Uterus (tissue), 4 donors: ENCODE data around the gene SRGAP2C. TPM values are rescaled to one million over a fixed set of nuclear protein-coding genes. Genes with fewer than 3 reads are reported as not detected.
"Not testable (repeated sequence)": the region's sequence is repeated elsewhere in the genome, so short reads cannot be mapped to it uniquely, and the experiment has no call there.

Experiments
- DNase-seq, 2 donors: peaks; one replicate each; pipeline ENCODE4 v3.0.0-alpha.2; 2019 to 2020
- H3K27ac ChIP-seq, 2 donors: fragments of 200-600 bp; sonication (generic); 1 replicate in 1 of 2; 2 replicates in 1 of 2; pipeline ENCODE4 v1.5.1; 2016 to 2018
- H3K27me3 ChIP-seq, 2 donors: fragments of 200-600 bp; sonication (generic); one replicate each; pipeline ENCODE4 v1.5.1; 2018 to 2019; ENCODE audit warnings: control low read depth in 1 of 2
- H3K36me3 ChIP-seq, 2 donors: fragments of 200-600 bp; sonication (generic); one replicate each; pipeline ENCODE4 v1.5.1; 2019; ENCODE audit warnings: control low read depth in 1 of 2
- H3K4me1 ChIP-seq, 2 donors: fragments of 200-600 bp; sonication (generic); one replicate each; pipeline ENCODE4 v1.5.1; 2018 to 2019; ENCODE audit warnings: control low read depth in 1 of 2
- H3K4me3 ChIP-seq, 2 donors: fragments of 200-600 bp; sonication (generic); 1 replicate in 1 of 2; 2 replicates in 1 of 2; pipeline ENCODE4 v1.5.1; 2018 to 2019; ENCODE audit warnings: mild to moderate bottlenecking in 1 of 2
- H3K9me3 ChIP-seq, 2 donors: fragments of 200-600 bp; sonication (generic); one replicate each; pipeline ENCODE4 v1.5.1; 2019; ENCODE audit warnings: control low read depth in 1 of 2
- POLR2A ChIP-seq, 2 donors: fragments of 450-650 bp; IDR thresholded peaks; one replicate each; pipeline ENCODE4 v1.6.1; 2016; ENCODE audit warnings: antibody characterized with exemption in 2 of 2, mild to moderate bottlenecking in 1 of 2, moderate library complexity in 1 of 2
- intact Hi-C: fragments of 100-400 bp; cut with DNase I; formaldehyde crosslinking; loops from one replicate; pipeline ENCODE4 v1.15.1; 2023; ENCODE audit warnings: low total_unique reads
- total RNA-seq, 4 donors: library from RNA; depleted of rRNA in 3 of 4; stranded (reverse); fragments of >200 nt in 3 of 4; gene quantifications; one replicate each; pipeline versions ENCODE4 v1.1.0 to v1.2.4, GENCODE V29; 2014 to 2023
- TF ChIP-seq, protein P1 (sequence below), 4 experiments: fragments of 200-600 bp in 2 of 4; fragments of 450-650 bp in 2 of 4; sonication (generic) in 2 of 4; IDR thresholded peaks; one replicate each; pipeline ENCODE4 v1.5.1; 2016 to 2019; ENCODE audit warnings: antibody characterized with exemption in 4 of 4, mild to moderate bottlenecking in 2 of 4, moderate library complexity in 1 of 4
- donor health status: DM: yes; HTN: yes; CAD: no.

Gene SRGAP2C
- total RNA-seq = 10 to 100 TPM; 17.6 to 47.6 (median 32.4) TPM

DNA sequence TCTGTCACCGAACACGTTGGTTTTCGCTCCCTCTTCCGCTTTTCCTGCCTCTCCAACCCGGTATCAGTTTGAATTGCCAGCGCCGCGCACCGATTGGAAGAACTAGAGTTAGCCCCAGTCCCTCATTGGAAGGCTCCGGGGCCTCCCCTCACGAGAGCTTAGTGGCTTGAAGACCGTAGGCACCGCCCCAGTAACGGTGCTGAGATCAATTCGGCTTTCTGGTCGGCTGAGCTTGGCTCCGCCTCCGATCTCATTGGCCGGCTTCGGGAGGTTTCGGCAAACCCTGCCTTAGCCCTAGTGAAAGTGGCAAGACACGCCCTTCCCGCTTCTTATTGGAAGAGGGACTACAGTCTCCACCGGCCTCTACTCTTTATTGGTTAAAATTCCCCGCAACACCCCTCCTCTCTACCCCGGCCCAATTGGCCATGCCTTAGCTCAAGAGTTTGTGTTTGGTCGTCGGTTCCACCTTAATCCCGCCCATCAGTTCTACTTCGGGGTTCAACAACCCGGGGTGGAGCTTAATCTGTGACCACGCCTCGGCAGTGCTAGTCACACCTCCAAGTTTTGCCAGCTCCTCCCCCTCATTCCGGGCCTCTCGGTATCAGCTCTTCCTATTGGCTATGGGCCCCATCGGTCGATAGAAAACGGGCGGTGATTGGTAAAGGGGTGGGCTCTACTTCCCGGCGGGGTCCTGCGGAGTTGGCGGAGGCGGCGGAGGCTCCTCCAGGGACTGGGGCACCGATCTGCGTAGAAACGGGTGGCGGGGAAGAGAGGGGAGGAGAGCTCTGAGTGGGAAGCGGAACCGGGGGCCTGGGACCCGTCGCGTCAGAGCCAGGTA is at the start of gene SRGAP2C, which contains the start of gene FAM72B:
SRGAP2C (plus strand) TSS at position 686 of the 838 bp plus-strand sequence. CDS start 2,472 bp downstream, outside the sequence.
FAM72B (minus strand) TSS at position 51 of the 838 bp plus-strand sequence. CDS start 851 bp downstream, outside the sequence.
- H3K4me1 ChIP-seq, H3K9me3 ChIP-seq, intact Hi-C loops, H3K27me3 ChIP-seq, H3K36me3 ChIP-seq: not testable (repeated sequence)
- Histone ChIP-seq H3K4me3 (peak within 1 kb of the TSS; percentile 26 to 51), H3K27ac (peak within 1 kb of the TSS; percentile 71 to 87)
- peak; percentile 63 to 74 for TF ChIP-seq POLR2A (IDR thresholded peaks at IDR 0.05)
- peak; percentile 94 to 98 for DNase-seq

GRCh38 chr1:121140393-121140792 is 44.4 kb upstream of the SRGAP2C start:
- H3K4me1 ChIP-seq, H3K27ac ChIP-seq, H3K27me3 ChIP-seq, H3K4me3 ChIP-seq, DNase-seq, H3K9me3 ChIP-seq, intact Hi-C loops, H3K36me3 ChIP-seq: not testable (repeated sequence)

GRCh38 chr1:121148489-121149190 is 36.1 kb upstream of the SRGAP2C start:
- H3K4me3 ChIP-seq, H3K27me3 ChIP-seq, H3K9me3 ChIP-seq, H3K36me3 ChIP-seq, H3K4me1 ChIP-seq, H3K27ac ChIP-seq, intact Hi-C loops, DNase-seq: not testable (repeated sequence)
- TF ChIP-seq, protein P1, sequence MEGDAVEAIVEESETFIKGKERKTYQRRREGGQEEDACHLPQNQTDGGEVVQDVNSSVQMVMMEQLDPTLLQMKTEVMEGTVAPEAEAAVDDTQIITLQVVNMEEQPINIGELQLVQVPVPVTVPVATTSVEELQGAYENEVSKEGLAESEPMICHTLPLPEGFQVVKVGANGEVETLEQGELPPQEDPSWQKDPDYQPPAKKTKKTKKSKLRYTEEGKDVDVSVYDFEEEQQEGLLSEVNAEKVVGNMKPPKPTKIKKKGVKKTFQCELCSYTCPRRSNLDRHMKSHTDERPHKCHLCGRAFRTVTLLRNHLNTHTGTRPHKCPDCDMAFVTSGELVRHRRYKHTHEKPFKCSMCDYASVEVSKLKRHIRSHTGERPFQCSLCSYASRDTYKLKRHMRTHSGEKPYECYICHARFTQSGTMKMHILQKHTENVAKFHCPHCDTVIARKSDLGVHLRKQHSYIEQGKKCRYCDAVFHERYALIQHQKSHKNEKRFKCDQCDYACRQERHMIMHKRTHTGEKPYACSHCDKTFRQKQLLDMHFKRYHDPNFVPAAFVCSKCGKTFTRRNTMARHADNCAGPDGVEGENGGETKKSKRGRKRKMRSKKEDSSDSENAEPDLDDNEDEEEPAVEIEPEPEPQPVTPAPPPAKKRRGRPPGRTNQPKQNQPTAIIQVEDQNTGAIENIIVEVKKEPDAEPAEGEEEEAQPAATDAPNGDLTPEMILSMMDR (IDR thresholded peaks at IDR 0.05) = peak in 1 of 4 experiments; percentile 18

GRCh38 chr1:121151294-121151693 is 33.5 kb upstream of the SRGAP2C start:
- DNase-seq, H3K4me3 ChIP-seq, H3K36me3 ChIP-seq, H3K4me1 ChIP-seq, intact Hi-C loops, H3K9me3 ChIP-seq, H3K27ac ChIP-seq, H3K27me3 ChIP-seq: not testable (repeated sequence)

- H3K4me1 ChIP-seq, DNase-seq, H3K27me3 ChIP-seq, H3K9me3 ChIP-seq, H3K36me3 ChIP-seq, H3K27ac ChIP-seq, intact Hi-C loops, H3K4me3 ChIP-seq: not testable (repeated sequence)
These were observed 32.0 kb upstream of the SRGAP2C start for GRCh38 chr1:121152788-121153187.

- H3K4me1 ChIP-seq, H3K27ac ChIP-seq, H3K4me3 ChIP-seq, intact Hi-C loops, DNase-seq, H3K9me3 ChIP-seq, H3K27me3 ChIP-seq, H3K36me3 ChIP-seq: not testable (repeated sequence)
These were observed 30.0 kb upstream of the SRGAP2C start for GRCh38 chr1:121154811-121155210.

DNA sequence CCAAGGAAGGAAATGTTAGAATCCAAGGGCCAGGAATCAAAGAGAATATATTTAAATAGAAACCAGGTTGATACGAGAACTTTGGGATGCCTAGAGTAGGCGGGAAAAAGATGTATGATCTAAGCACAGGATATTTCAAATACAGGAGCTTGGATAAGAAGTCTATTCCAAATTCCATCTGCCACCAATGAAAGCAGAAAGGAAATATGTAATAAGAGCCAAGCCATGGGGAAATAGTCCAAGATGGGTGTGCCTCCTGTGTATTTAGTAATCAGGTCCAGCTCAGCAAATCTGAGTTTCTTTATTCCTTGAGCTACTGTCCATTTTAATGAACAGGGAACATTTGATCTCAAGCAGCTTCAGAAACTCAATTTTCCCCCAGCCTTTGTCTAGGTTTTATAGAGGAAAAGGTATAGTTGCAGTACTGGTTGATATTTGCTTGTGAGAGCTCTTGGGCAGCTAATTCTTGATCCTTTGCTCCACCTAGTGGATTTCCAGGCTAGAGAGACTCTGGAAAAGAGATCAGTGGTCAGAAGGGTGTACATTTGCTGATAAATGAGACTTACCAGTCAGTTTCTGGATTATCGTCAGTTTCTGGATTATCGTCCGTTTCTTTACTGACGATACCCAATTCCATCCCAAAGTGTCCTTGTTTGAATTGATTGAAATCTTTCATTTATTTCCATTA is 29.0 kb upstream of the SRGAP2C start:
- H3K4me1 ChIP-seq, H3K4me3 ChIP-seq, intact Hi-C loops, H3K36me3 ChIP-seq, H3K27ac ChIP-seq, H3K9me3 ChIP-seq, H3K27me3 ChIP-seq, DNase-seq: not testable (repeated sequence)

GRCh38 chr1:121156958-121157603 is 27.7 kb upstream of the SRGAP2C start:
- intact Hi-C loops, H3K4me3 ChIP-seq, H3K27ac ChIP-seq, H3K9me3 ChIP-seq, H3K4me1 ChIP-seq, H3K36me3 ChIP-seq, DNase-seq, H3K27me3 ChIP-seq: not testable (repeated sequence)

- H3K4me3 ChIP-seq, H3K9me3 ChIP-seq, H3K27me3 ChIP-seq, H3K36me3 ChIP-seq, H3K4me1 ChIP-seq, DNase-seq, intact Hi-C loops, H3K27ac ChIP-seq: not testable (repeated sequence)
These were observed 27.2 kb upstream of the SRGAP2C start for GRCh38 chr1:121157609-121158008.

- H3K36me3 ChIP-seq, H3K4me3 ChIP-seq, H3K9me3 ChIP-seq, H3K27ac ChIP-seq, DNase-seq, H3K4me1 ChIP-seq, H3K27me3 ChIP-seq, intact Hi-C loops: not testable (repeated sequence)
These were observed 24.7 kb upstream of the SRGAP2C start for GRCh38 chr1:121160118-121160517.

DNA sequence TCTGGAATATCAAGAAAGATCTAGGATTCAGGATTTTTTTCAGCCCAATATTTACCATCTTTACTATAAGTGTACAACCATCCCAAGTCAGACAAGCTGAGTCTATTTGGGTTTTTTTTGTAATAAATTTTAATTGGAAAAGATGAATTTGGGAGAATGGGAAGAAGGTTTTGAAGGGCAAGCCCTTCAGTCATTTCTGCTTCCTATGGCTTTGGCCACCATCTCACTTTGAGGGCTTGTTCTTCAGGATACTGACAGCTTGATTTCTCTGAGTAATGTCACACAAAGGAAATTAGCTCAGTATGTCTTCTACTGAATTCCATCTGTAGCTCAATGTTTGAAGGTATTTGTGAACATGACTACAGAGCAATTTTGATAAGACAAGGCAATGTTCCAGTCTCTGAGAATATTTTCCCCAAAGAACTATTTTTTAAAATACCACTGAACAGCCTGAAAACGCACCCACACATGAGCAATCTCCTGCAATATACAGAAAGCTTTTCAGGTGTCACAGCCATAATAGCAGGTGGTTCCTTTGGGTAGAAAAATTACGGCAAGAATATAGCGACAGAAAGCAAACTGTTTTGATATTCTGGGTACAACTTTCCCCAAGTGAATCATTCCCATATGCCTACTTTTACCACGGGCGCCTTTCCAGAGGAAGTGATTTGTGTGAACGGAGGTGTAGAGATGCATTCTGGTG is 23.4 kb upstream of the SRGAP2C start:
- H3K4me1 ChIP-seq, H3K36me3 ChIP-seq, H3K4me3 ChIP-seq, H3K27ac ChIP-seq, intact Hi-C loops, DNase-seq, H3K9me3 ChIP-seq, H3K27me3 ChIP-seq: not testable (repeated sequence)
